Liver (tissue), 9 donors: Measurements from ENCODE around the gene KCNMA1. TPM values are rescaled to one million over a fixed set of nuclear protein-coding genes. Genes with fewer than 3 reads are reported as not detected.

Source experiments
- DNase-seq: peaks from one replicate; pipeline ENCODE4 v3.0.0-alpha.2; 2017; ENCODE audit warnings: low spot score
- H3K27ac ChIP-seq, 2 donors: one replicate each; pipeline ENCODE4 v1.7.0; 2013; ENCODE audit warnings: inconsistent platforms in 2 of 2, low read length in 2 of 2, control low read depth in 1 of 2, low read depth in 1 of 2, mild to moderate bottlenecking in 1 of 2
- H3K27me3 ChIP-seq, 4 donors: one replicate each; pipeline versions ENCODE4 v1.6.1 to v1.7.0; 2013; ENCODE audit warnings: low read length in 3 of 4, inconsistent platforms in 1 of 4, mild to moderate bottlenecking in 1 of 4, moderate library complexity in 1 of 4; ENCODE audit not compliant: control insufficient read depth in 4 of 4, insufficient read depth in 4 of 4
- H3K36me3 ChIP-seq, 4 donors: one replicate each; pipeline versions ENCODE4 v1.6.1 to v1.7.0; 2013; ENCODE audit warnings: low read length in 3 of 4, mild to moderate bottlenecking in 3 of 4, low read depth in 1 of 4, moderate library complexity in 1 of 4; ENCODE audit not compliant: control insufficient read depth in 4 of 4, insufficient read depth in 3 of 4
- H3K4me1 ChIP-seq, 4 donors: one replicate each; pipeline versions ENCODE4 v1.6.1 to v1.7.0; 2013; ENCODE audit warnings: low read length in 3 of 4, mild to moderate bottlenecking in 3 of 4, moderate library complexity in 1 of 4; ENCODE audit not compliant: control insufficient read depth in 4 of 4, insufficient read depth in 4 of 4
- H3K4me3 ChIP-seq, 3 donors: one replicate each; pipeline versions ENCODE4 v1.6.1 to v1.7.0; 2013; ENCODE audit warnings: low read length in 3 of 3, control low read depth in 1 of 3, low read depth in 1 of 3, mild to moderate bottlenecking in 1 of 3
- H3K9ac ChIP-seq, 2 donors: one replicate each; pipeline ENCODE4 v1.7.0; 2013; ENCODE audit warnings: low read length in 2 of 2, mild to moderate bottlenecking in 2 of 2, moderate library complexity in 2 of 2, control low read depth in 1 of 2, low read depth in 1 of 2
- H3K9me3 ChIP-seq, 4 donors: one replicate each; pipeline versions ENCODE4 v1.6.1 to v1.7.0; 2013; ENCODE audit warnings: low read length in 3 of 4; ENCODE audit not compliant: control insufficient read depth in 4 of 4
- FOXA1 ChIP-seq: IDR thresholded peaks from 2 replicates; pipeline ENCODE4 v1.6.1; 2016; ENCODE audit warnings: antibody characterized with exemption
- FOXA2 ChIP-seq: IDR thresholded peaks from 2 replicates; pipeline ENCODE4 v1.6.1; 2016; ENCODE audit warnings: antibody characterized with exemption
- GABPA ChIP-seq, 2 donors: IDR thresholded peaks in 1 of 2; conservative IDR thresholded peaks in 1 of 2; 2 replicates each; pipeline ENCODE4 v1.6.1; 2016; ENCODE audit warnings: antibody characterized with exemption in 2 of 2, mild to moderate bottlenecking in 1 of 2, moderate library complexity in 1 of 2
- HNF4A ChIP-seq, 2 donors: conservative IDR thresholded peaks; 2 replicates each; pipeline ENCODE4 v1.6.1; 2016; ENCODE audit warnings: antibody characterized with exemption in 2 of 2, mild to moderate bottlenecking in 2 of 2
- HNF4G ChIP-seq: IDR thresholded peaks from 2 replicates; pipeline ENCODE4 v1.6.1; 2016; ENCODE audit warnings: antibody characterized with exemption
- JUND ChIP-seq, 2 donors: IDR thresholded peaks; 2 replicates each; pipeline ENCODE4 v1.6.1; 2016; ENCODE audit warnings: antibody characterized with exemption in 2 of 2
- NR2F2 ChIP-seq: IDR thresholded peaks from 2 replicates; pipeline ENCODE4 v1.6.1; 2016; ENCODE audit warnings: antibody characterized with exemption
- RAD21 ChIP-seq, 2 donors: IDR thresholded peaks; 2 replicates each; pipeline ENCODE4 v1.6.1; 2016; ENCODE audit warnings: antibody characterized with exemption in 2 of 2, mild to moderate bottlenecking in 2 of 2
- SP1 ChIP-seq: IDR thresholded peaks from 2 replicates; pipeline ENCODE4 v1.6.1; 2018; ENCODE audit warnings: antibody characterized with exemption, mild to moderate bottlenecking
- TAF1 ChIP-seq: conservative IDR thresholded peaks from 2 replicates; pipeline ENCODE4 v1.6.1; 2016; ENCODE audit warnings: antibody characterized with exemption, mild to moderate bottlenecking
- YY1 ChIP-seq: IDR thresholded peaks from 2 replicates; pipeline ENCODE4 v1.6.1; 2016; ENCODE audit warnings: antibody characterized with exemption, mild to moderate bottlenecking
- WGBS: extraction: QIAGEN DNeasy Blood & Tissue Kit; methylation state at CpG from one replicate; pipeline ENCODE4 v1.1.7; 2013; 5-methylcytosine and 5-hydroxymethylcytosine counted together
- polyA plus RNA-seq, 2 donors: library from polyadenylated mRNA; stranded (reverse) in 1 of 2; unstranded in 1 of 2; fragments of 200-250 nt in 1 of 2; fragments of >200 nt in 1 of 2; fragmentation: Nextera tagmentation in 1 of 2; extraction: Ambion mirVana in 1 of 2; gene quantifications; one replicate each; pipeline versions ENCODE4 v1.2.1 to v1.2.3, GENCODE V29; 2013 to 2015
- total RNA-seq, 2 donors: library from RNA; depleted of rRNA; stranded (reverse); fragments of >200 nt; gene quantifications; one replicate each; pipeline ENCODE4 v1.2.3, GENCODE V29; 2014
- TF ChIP-seq, protein P1 (sequence below): IDR thresholded peaks from 2 replicates; pipeline ENCODE4 v1.6.1; 2016; ENCODE audit warnings: antibody characterized with exemption
- TF ChIP-seq, protein P2 (sequence below): fragments of 150-350 bp; IDR thresholded peaks from 2 replicates; pipeline ENCODE4 v1.5.1; 2017; ENCODE audit warnings: improper control_type of control experiment, low read depth, low read length; ENCODE audit not compliant: missing input control
- TF ChIP-seq, protein P3 (sequence below): IDR thresholded peaks from 2 replicates; pipeline ENCODE4 v1.6.1; 2016; ENCODE audit warnings: antibody characterized with exemption, mild to moderate bottlenecking
- TF ChIP-seq, protein P4 (sequence below): IDR thresholded peaks from 2 replicates; pipeline ENCODE4 v1.6.1; 2016; ENCODE audit warnings: antibody characterized with exemption
- TF ChIP-seq, protein P5 (sequence below): IDR thresholded peaks from 2 replicates; pipeline ENCODE4 v1.6.1; 2016; ENCODE audit warnings: antibody characterized with exemption
- donor health status: healthy.
- donor health status: healthy.
- donor health status: healthy.
- donor health status: healthy.
- donor health status: healthy.

The KCNMA1 gene
- total and polyA plus RNA-seq, 4 donors: 2.5 to 9.7 (median 4.7) TPM

DNA sequence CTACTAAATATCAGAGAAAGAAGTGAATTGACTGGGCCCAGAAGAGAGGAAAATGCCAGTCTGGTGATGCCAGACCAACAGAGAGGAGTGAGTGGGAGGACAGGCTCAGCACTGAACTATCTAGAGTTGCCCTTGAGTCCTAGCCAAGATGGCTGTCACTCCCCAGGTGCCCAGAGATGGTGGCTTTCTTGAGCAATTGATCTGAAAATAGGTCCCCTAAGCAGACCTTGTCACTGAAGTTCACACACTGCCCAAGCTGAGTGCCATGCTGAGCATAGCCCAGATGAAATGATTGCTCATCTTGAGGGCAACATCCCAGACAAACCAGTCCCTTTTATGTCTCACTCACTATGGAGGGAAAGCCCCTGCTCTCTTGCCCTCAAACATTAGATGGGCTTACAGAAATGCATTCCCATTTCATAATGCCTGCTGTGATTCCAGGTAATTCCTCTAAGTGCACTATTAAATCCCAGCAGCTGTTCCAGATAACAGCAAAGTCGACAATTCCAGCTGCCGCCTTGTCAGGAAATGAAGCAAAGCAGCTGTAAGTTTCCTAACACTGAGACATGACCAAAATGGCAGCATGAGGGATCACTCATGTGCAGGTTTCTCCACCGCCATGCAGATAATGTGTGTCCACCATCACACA, 329.4 kb downstream of the KCNMA1 start:
- no peaks in the 10 kb centered on the region for H3K9me3 ChIP-seq
- no peak overlapping the region for H3K9ac ChIP-seq
- H3K36me3 ChIP-seq: no peaks in the 10 kb centered on the region
- H3K27ac ChIP-seq: no peak overlapping the region
- TF ChIP-seq, protein P1, sequence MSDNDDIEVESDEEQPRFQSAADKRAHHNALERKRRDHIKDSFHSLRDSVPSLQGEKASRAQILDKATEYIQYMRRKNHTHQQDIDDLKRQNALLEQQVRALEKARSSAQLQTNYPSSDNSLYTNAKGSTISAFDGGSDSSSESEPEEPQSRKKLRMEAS: no peak
- TF ChIP-seq, protein P2, sequence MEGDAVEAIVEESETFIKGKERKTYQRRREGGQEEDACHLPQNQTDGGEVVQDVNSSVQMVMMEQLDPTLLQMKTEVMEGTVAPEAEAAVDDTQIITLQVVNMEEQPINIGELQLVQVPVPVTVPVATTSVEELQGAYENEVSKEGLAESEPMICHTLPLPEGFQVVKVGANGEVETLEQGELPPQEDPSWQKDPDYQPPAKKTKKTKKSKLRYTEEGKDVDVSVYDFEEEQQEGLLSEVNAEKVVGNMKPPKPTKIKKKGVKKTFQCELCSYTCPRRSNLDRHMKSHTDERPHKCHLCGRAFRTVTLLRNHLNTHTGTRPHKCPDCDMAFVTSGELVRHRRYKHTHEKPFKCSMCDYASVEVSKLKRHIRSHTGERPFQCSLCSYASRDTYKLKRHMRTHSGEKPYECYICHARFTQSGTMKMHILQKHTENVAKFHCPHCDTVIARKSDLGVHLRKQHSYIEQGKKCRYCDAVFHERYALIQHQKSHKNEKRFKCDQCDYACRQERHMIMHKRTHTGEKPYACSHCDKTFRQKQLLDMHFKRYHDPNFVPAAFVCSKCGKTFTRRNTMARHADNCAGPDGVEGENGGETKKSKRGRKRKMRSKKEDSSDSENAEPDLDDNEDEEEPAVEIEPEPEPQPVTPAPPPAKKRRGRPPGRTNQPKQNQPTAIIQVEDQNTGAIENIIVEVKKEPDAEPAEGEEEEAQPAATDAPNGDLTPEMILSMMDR: no peak
- no peak for TF ChIP-seq SP1
- TF ChIP-seq NR2F2: no peak
- TF ChIP-seq JUND (IDR thresholded peaks at IDR 0.05): no peak
- TF ChIP-seq HNF4A (conservative IDR thresholded peaks at IDR 0.05): no peak
- no peak for TF ChIP-seq TAF1
- TF ChIP-seq FOXA2: no peak
- TF ChIP-seq, protein P3, sequence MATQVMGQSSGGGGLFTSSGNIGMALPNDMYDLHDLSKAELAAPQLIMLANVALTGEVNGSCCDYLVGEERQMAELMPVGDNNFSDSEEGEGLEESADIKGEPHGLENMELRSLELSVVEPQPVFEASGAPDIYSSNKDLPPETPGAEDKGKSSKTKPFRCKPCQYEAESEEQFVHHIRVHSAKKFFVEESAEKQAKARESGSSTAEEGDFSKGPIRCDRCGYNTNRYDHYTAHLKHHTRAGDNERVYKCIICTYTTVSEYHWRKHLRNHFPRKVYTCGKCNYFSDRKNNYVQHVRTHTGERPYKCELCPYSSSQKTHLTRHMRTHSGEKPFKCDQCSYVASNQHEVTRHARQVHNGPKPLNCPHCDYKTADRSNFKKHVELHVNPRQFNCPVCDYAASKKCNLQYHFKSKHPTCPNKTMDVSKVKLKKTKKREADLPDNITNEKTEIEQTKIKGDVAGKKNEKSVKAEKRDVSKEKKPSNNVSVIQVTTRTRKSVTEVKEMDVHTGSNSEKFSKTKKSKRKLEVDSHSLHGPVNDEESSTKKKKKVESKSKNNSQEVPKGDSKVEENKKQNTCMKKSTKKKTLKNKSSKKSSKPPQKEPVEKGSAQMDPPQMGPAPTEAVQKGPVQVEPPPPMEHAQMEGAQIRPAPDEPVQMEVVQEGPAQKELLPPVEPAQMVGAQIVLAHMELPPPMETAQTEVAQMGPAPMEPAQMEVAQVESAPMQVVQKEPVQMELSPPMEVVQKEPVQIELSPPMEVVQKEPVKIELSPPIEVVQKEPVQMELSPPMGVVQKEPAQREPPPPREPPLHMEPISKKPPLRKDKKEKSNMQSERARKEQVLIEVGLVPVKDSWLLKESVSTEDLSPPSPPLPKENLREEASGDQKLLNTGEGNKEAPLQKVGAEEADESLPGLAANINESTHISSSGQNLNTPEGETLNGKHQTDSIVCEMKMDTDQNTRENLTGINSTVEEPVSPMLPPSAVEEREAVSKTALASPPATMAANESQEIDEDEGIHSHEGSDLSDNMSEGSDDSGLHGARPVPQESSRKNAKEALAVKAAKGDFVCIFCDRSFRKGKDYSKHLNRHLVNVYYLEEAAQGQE: no peak
- TF ChIP-seq, protein P4, sequence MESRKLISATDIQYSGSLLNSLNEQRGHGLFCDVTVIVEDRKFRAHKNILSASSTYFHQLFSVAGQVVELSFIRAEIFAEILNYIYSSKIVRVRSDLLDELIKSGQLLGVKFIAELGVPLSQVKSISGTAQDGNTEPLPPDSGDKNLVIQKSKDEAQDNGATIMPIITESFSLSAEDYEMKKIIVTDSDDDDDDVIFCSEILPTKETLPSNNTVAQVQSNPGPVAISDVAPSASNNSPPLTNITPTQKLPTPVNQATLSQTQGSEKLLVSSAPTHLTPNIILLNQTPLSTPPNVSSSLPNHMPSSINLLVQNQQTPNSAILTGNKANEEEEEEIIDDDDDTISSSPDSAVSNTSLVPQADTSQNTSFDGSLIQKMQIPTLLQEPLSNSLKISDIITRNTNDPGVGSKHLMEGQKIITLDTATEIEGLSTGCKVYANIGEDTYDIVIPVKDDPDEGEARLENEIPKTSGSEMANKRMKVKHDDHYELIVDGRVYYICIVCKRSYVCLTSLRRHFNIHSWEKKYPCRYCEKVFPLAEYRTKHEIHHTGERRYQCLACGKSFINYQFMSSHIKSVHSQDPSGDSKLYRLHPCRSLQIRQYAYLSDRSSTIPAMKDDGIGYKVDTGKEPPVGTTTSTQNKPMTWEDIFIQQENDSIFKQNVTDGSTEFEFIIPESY: no peak
- no peak for TF ChIP-seq GABPA (IDR thresholded peaks at IDR 0.05 in 1 of 2, conservative IDR thresholded peaks at IDR 0.05 in 1 of 2)
- no peak for TF ChIP-seq YY1
- TF ChIP-seq RAD21 (IDR thresholded peaks at IDR 0.05): no peak
- TF ChIP-seq FOXA1: no peak
- TF ChIP-seq, protein P5, sequence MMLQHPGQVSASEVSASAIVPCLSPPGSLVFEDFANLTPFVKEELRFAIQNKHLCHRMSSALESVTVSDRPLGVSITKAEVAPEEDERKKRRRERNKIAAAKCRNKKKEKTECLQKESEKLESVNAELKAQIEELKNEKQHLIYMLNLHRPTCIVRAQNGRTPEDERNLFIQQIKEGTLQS: no peak
- no peaks in the 10 kb centered on the region for H3K27me3 ChIP-seq
- 83% methylated on average over 3 of the region's 3 CpGs for WGBS
- H3K4me1 ChIP-seq: peaks cover 0 to 7% (median 4%) of the 10 kb centered on the region in 4 donors
- no peak overlapping the region for H3K4me3 ChIP-seq
- DNase-seq: no peak

DNA sequence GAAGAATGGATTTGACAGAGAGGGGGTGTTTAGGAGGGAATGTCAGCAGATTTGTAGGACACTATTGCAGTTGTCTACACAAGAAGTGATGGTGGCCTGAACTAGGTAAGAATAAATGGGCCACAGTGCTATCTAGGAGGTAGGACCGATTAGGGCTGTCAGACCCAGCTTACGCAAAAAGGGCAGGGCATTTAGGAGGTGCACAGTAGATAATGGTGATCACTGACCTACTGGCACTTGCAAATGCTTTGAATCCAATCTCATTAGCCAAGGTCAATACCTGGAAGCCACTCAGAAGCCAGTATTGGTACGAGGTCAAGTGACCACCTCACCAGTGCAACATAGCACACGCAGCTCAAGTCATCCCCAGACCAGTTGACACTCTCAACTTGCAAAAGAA, 330.9 kb downstream of the KCNMA1 start:
- H3K4me3 ChIP-seq: no peak overlapping the region
- no peaks in the 10 kb centered on the region for H3K27me3 ChIP-seq
- H3K27ac ChIP-seq: no peak overlapping the region
- no peak for DNase-seq
- no peaks in the 10 kb centered on the region for H3K9me3 ChIP-seq
- 47% methylated on average over 4 of the region's 4 CpGs for WGBS
- peaks cover 0 to 7% (median 4%) of the 10 kb centered on the region in 4 donors for H3K4me1 ChIP-seq
- no peak overlapping the region for H3K9ac ChIP-seq
- no peaks in the 10 kb centered on the region for H3K36me3 ChIP-seq
- no peak for TF ChIP-seq YY1
- no peak for TF ChIP-seq NR2F2
- TF ChIP-seq SP1: no peak
- TF ChIP-seq, protein P4: no peak
- TF ChIP-seq, protein P5: no peak
- TF ChIP-seq HNF4G: no peak
- TF ChIP-seq FOXA1: no peak
- no peak for TF ChIP-seq GABPA (IDR thresholded peaks at IDR 0.05 in 1 of 2, conservative IDR thresholded peaks at IDR 0.05 in 1 of 2)
- TF ChIP-seq, protein P3: no peak
- no peak for TF ChIP-seq RAD21 (IDR thresholded peaks at IDR 0.05)
